ENCODE data around the gene PLEKHA6. TPM values are rescaled to one million over a fixed set of nuclear protein-coding genes. Genes with fewer than 3 reads are reported as not detected.

The PLEKHA6 gene
- total RNA-seq, 1 donor from 2014 or later = 4.9 TPM

DNA sequence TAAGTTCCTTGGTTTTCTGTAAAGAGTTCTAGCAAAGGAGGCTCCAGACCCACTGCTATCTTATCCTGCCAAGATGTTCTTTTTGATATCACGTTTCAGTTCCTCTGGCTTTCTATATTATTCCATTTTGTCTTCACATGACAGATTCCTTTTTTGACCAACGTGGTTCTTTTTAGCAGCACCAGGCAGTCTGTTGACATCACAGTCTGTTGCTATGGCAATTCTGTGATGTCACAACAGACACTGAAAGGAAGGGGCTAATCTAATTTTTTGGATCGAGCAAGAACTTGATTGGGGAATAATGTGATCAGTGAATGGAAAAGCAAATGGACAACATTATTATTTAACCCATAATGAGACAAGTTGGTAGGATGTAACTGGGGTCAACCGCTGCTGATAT lies 81.5 kb downstream of the PLEKHA6 start:
- H3K4me3 ChIP-seq = no peak overlapping the region
- no peaks in the 10 kb centered on the region for H3K36me3 ChIP-seq
- no peaks in the 10 kb centered on the region for H3K4me1 ChIP-seq
- H3K27ac ChIP-seq = no peak overlapping the region
- intact Hi-C loops (cut with DNase I) = no loop called here
- no peaks in the 10 kb centered on the region for H3K27me3 ChIP-seq
- TF ChIP-seq, protein P1, sequence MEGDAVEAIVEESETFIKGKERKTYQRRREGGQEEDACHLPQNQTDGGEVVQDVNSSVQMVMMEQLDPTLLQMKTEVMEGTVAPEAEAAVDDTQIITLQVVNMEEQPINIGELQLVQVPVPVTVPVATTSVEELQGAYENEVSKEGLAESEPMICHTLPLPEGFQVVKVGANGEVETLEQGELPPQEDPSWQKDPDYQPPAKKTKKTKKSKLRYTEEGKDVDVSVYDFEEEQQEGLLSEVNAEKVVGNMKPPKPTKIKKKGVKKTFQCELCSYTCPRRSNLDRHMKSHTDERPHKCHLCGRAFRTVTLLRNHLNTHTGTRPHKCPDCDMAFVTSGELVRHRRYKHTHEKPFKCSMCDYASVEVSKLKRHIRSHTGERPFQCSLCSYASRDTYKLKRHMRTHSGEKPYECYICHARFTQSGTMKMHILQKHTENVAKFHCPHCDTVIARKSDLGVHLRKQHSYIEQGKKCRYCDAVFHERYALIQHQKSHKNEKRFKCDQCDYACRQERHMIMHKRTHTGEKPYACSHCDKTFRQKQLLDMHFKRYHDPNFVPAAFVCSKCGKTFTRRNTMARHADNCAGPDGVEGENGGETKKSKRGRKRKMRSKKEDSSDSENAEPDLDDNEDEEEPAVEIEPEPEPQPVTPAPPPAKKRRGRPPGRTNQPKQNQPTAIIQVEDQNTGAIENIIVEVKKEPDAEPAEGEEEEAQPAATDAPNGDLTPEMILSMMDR (IDR thresholded peaks at IDR 0.05) = no peak
- no peak for DNase-seq (ENCODE audit: low spot score in 2 of 2)
- no peaks in the 10 kb centered on the region for H3K9me3 ChIP-seq

- no peaks in the 10 kb centered on the region for H3K36me3 ChIP-seq
- intact Hi-C loops (cut with DNase I) = no loop called here
- H3K27me3 ChIP-seq = no peaks in the 10 kb centered on the region
- no peak overlapping the region for H3K27ac ChIP-seq
- TF ChIP-seq, protein P1 (IDR thresholded peaks at IDR 0.05) = no peak
- no peaks in the 10 kb centered on the region for H3K4me1 ChIP-seq
- no peak for DNase-seq (ENCODE audit: low spot score in 2 of 2)
- H3K9me3 ChIP-seq = no peaks in the 10 kb centered on the region
- no peak overlapping the region for H3K4me3 ChIP-seq
Measured at GRCh38 chr1:204277563-204278219, 82.0 kb downstream of the PLEKHA6 start.

GRCh38 chr1:204275695-204276370 lies 83.9 kb downstream of the PLEKHA6 start:
- intact Hi-C loops (cut with DNase I) = no loop called here
- Histone ChIP-seq H3K9me3 (no peaks in the 10 kb centered on the region), H3K36me3 (no peaks in the 10 kb centered on the region), H3K27ac (no peak overlapping the region), H3K27me3 (no peaks in the 10 kb centered on the region), H3K4me1 (no peaks in the 10 kb centered on the region), H3K4me3 (no peak overlapping the region)
- no peak for DNase-seq (ENCODE audit: low spot score in 2 of 2)
- TF ChIP-seq, protein P1 (IDR thresholded peaks at IDR 0.05) = no peak

DNA sequence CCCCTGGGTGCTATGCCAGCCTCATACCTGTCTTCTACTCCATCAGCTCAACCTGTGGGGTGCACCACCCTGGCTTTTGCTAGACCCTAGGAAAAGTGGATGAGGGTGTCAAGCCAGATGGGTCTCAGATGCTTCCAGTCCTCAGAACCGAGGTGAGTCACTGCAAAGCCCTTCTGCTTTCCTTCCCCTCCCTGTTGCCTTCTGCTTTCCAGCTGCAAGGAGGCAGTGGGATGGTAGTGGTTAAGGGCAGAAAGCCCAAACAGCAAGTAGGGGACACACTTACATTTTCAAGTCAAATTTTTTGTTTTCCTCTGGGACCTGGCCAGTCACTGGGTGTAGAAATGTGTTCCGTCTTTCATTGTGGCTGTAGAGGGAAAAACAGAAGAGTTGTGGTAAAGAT lies 85.3 kb downstream of the PLEKHA6 start:
- no peaks in the 10 kb centered on the region for H3K36me3 ChIP-seq
- no peak overlapping the region for H3K4me3 ChIP-seq
- no peaks in the 10 kb centered on the region for H3K4me1 ChIP-seq
- DNase-seq (ENCODE audit: low spot score in 2 of 2) = no peak
- intact Hi-C loops (cut with DNase I) = no loop called here
- no peaks in the 10 kb centered on the region for H3K9me3 ChIP-seq
- H3K27me3 ChIP-seq = no peaks in the 10 kb centered on the region
- TF ChIP-seq, protein P1 (IDR thresholded peaks at IDR 0.05) = no peak
- no peak overlapping the region for H3K27ac ChIP-seq

DNA sequence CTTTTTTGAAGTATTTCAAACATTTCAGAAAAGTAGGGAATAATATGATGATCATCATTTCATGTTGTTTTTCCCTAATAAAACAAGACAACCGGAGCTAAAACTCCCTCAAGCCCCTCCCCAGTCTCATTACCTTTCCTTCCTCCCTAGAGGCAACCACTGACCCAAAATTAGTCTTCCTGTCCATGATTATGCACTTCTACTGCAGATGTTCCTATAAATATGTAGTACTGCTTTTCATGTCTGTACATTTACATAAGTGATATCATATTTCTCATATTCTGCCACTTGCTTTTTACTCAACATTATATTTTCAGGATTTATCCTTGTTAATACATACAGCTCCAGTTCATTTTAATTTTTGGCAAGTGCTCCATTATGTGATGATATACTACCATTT lies 87.2 kb downstream of the PLEKHA6 start:
- Histone ChIP-seq H3K4me1 (no peaks in the 10 kb centered on the region), H3K27me3 (no peaks in the 10 kb centered on the region), H3K4me3 (no peak overlapping the region), H3K27ac (no peak overlapping the region), H3K36me3 (no peaks in the 10 kb centered on the region), H3K9me3 (no peaks in the 10 kb centered on the region)
- intact Hi-C loops (cut with DNase I) = no loop called here
- DNase-seq (ENCODE audit: low spot score in 2 of 2) = no peak
- TF ChIP-seq, protein P1 (IDR thresholded peaks at IDR 0.05) = no peak

Measured in ascending aorta (tissue), 2 donors.